OCI-LY1 (cell line): ENCODE results near the gene CAMK2D.

Experiments
- CTCF ChIP-seq: fragments of 200-600 bp; sonication (generic), shearing (Covaris generic); IDR thresholded peaks from 2 replicates; pipeline ENCODE4 v1.5.1; 2017; ENCODE audit warnings: mild to moderate bottlenecking, antibody characterized with exemption, low read length, moderate library complexity, mixed read lengths
- EZH2 ChIP-seq: fragments of 200-600 bp; sonication (generic), shearing (Covaris generic); IDR thresholded peaks from 2 replicates; pipeline ENCODE4 v1.8.0; 2017; ENCODE audit warnings: borderline replicate concordance, mixed run types, mild to moderate bottlenecking, antibody characterized with exemption, low read length, moderate library complexity, mixed read lengths

- TF ChIP-seq CTCF (no peak), EZH2 (no peak)
Measured at GRCh38 chr4:113525521-113525920, 236.0 kb downstream of the CAMK2D start.
